22Rv1 (cell line): Measurements from ENCODE around the gene PERM1.

ENCODE experiments used
- ZFX ChIP-seq: fragments of 450-650 bp; IDR thresholded peaks from 2 replicates; pipeline ENCODE4 v1.6.1; 2017; ENCODE audit warnings: antibody characterized with exemption, borderline replicate concordance
- TF ChIP-seq, protein P1 (sequence below): fragments of 450-650 bp; IDR thresholded peaks from 2 replicates; pipeline ENCODE4 v1.5.1; 2017; ENCODE audit warnings: mild to moderate bottlenecking

DNA sequence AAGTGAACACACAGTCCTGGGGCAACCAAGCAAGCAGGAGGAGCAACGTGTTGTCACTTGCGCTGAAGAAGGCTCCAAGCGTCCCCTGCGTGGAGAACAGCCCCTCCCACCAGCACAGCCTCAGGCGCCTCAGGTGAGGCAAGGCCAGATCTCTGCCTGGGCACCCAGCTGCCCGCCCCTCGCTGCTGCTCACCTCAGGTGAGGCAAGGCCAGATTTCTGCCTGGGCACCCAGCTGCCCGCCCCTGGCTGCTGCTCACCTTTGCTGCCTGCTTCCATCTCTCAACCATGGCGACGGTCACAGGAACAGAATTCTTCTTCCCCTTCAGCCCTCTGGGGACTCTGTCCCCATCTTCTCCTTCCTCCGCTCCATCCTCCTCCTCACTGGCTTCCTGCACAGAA lies 25.3 kb downstream of the PERM1 start:
- TF ChIP-seq, protein P1, sequence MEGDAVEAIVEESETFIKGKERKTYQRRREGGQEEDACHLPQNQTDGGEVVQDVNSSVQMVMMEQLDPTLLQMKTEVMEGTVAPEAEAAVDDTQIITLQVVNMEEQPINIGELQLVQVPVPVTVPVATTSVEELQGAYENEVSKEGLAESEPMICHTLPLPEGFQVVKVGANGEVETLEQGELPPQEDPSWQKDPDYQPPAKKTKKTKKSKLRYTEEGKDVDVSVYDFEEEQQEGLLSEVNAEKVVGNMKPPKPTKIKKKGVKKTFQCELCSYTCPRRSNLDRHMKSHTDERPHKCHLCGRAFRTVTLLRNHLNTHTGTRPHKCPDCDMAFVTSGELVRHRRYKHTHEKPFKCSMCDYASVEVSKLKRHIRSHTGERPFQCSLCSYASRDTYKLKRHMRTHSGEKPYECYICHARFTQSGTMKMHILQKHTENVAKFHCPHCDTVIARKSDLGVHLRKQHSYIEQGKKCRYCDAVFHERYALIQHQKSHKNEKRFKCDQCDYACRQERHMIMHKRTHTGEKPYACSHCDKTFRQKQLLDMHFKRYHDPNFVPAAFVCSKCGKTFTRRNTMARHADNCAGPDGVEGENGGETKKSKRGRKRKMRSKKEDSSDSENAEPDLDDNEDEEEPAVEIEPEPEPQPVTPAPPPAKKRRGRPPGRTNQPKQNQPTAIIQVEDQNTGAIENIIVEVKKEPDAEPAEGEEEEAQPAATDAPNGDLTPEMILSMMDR, result no peak
- TF ChIP-seq ZFX, result no peak
